Karpas-422 (cell line): ENCODE results near the gene SNX33. TPM values are rescaled to one million over a fixed set of nuclear protein-coding genes. Genes with fewer than 3 reads are reported as not detected.
"Not testable (repeated sequence)": the region's sequence is repeated elsewhere in the genome, so short reads cannot be mapped to it uniquely, and the experiment has no call there.

ENCODE experiments used
- DNase-seq: peaks from one replicate; pipeline ENCODE4 v3.0.0-alpha.2; 2015
- H2AFZ ChIP-seq: fragments of 200-600 bp; sonication (generic); 2 replicates; pipeline ENCODE4 v1.6.1; 2014; ENCODE audit warnings: antibody characterized with exemption, low read length, mixed read lengths
- H3K27ac ChIP-seq: fragments of 200-600 bp; sonication (generic); 2 replicates; pipeline ENCODE4 v1.5.1; 2014; ENCODE audit warnings: mild to moderate bottlenecking, low read length, moderate library complexity
- H3K27me3 ChIP-seq: fragments of 200-600 bp; sonication (generic); 2 replicates; pipeline ENCODE4 v1.6.1; 2014; ENCODE audit warnings: low read length, mixed read lengths
- H3K36me3 ChIP-seq: fragments of 200-600 bp; sonication (generic); 2 replicates; pipeline ENCODE4 v1.6.1; 2014; ENCODE audit warnings: low read length, mixed read lengths; ENCODE audit not compliant: insufficient read depth
- H3K4me1 ChIP-seq: fragments of 200-600 bp; sonication (generic); 2 replicates; pipeline ENCODE4 v1.6.1; 2014; ENCODE audit warnings: mild to moderate bottlenecking, low read length, mixed read lengths
- H3K4me2 ChIP-seq: fragments of 200-600 bp; sonication (generic); 2 replicates; pipeline ENCODE4 v1.6.1; 2014; ENCODE audit warnings: low read length, low read depth, mild to moderate bottlenecking; ENCODE audit not compliant: poor library complexity, severe bottlenecking
- H3K4me3 ChIP-seq: fragments of 200-600 bp; sonication (generic); 2 replicates; pipeline ENCODE4 v1.5.1; 2014; ENCODE audit warnings: mild to moderate bottlenecking, antibody characterized with exemption, low read length, mixed read lengths
- H3K79me2 ChIP-seq: fragments of 200-600 bp; sonication (generic); 2 replicates; pipeline ENCODE4 v1.6.1; 2014; ENCODE audit warnings: mild to moderate bottlenecking, low read length, mixed read lengths
- H3K9ac ChIP-seq: fragments of 200-600 bp; sonication (generic); 2 replicates; pipeline ENCODE4 v1.6.0; 2014; ENCODE audit warnings: low read length
- H3K9me2 ChIP-seq: fragments of 200-600 bp; sonication (generic), shearing (Covaris generic); replicated peaks from 2 replicates; pipeline ENCODE4 v1.6.0; 2014; ENCODE audit warnings: mild to moderate bottlenecking, low read length, moderate library complexity; ENCODE audit not compliant: insufficient read depth
- H3K9me3 ChIP-seq: fragments of 300-700, 200-600 bp; sonication (generic); 2 replicates; pipeline ENCODE4 v1.6.1; 2014; ENCODE audit warnings: low read length, mixed read lengths
- H4K20me1 ChIP-seq: fragments of 200-600 bp; sonication (generic); 2 replicates; pipeline ENCODE4 v1.6.1; 2014; ENCODE audit warnings: mild to moderate bottlenecking, antibody characterized with exemption, low read length, low read depth; ENCODE audit not compliant: insufficient read depth
- total RNA-seq: library from RNA; depleted of rRNA; stranded (reverse); fragments of >200 nt; shearing (Covaris generic); gene quantifications from 2 replicates; pipeline ENCODE4 v1.2.3, GENCODE V29; 2014; ENCODE audit warnings: low replicate concordance

The SNX33 gene
- total RNA-seq, 1 experiment from 2014 or later, result not detected

GRCh38 chr15:75689429-75689828 is 41.7 kb downstream of the SNX33 start:
- H4K20me1 ChIP-seq, H3K9me3 ChIP-seq, H3K36me3 ChIP-seq, H3K27me3 ChIP-seq, H3K27ac ChIP-seq, H3K4me1 ChIP-seq, H2AFZ ChIP-seq, H3K9ac ChIP-seq, H3K79me2 ChIP-seq, DNase-seq, H3K4me3 ChIP-seq, H3K9me2 ChIP-seq, H3K4me2 ChIP-seq: not testable (repeated sequence)

GRCh38 chr15:75692311-75692710 is 44.6 kb downstream of the SNX33 start:
- not testable (repeated sequence) for H3K79me2 ChIP-seq, H3K36me3 ChIP-seq, H3K9ac ChIP-seq, H3K9me2 ChIP-seq, H3K4me2 ChIP-seq, H3K9me3 ChIP-seq, H2AFZ ChIP-seq, DNase-seq, H3K4me3 ChIP-seq, H3K27me3 ChIP-seq, H3K27ac ChIP-seq, H4K20me1 ChIP-seq, H3K4me1 ChIP-seq

- H3K79me2 ChIP-seq, H2AFZ ChIP-seq, H3K27ac ChIP-seq, H3K4me2 ChIP-seq, H3K27me3 ChIP-seq, H4K20me1 ChIP-seq, H3K9me2 ChIP-seq, H3K9me3 ChIP-seq, DNase-seq, H3K4me3 ChIP-seq, H3K9ac ChIP-seq, H3K36me3 ChIP-seq, H3K4me1 ChIP-seq: not testable (repeated sequence)
These were observed 45.3 kb downstream of the SNX33 start for GRCh38 chr15:75693028-75693427.

GRCh38 chr15:75693501-75694240 is 46.0 kb downstream of the SNX33 start:
- H3K4me3 ChIP-seq, result no peak overlapping the region
- no peak overlapping the region for H3K27ac ChIP-seq
- H3K79me2 ChIP-seq, result no peaks in the 10 kb centered on the region
- H4K20me1 ChIP-seq, result no peaks in the 10 kb centered on the region
- no peaks in the 10 kb centered on the region; the same call in 1 of the 2 replicates for H3K4me1 ChIP-seq
- no peak overlapping the region for H2AFZ ChIP-seq
- H3K9me2 ChIP-seq, result no peaks in the 10 kb centered on the region
- no peaks in the 10 kb centered on the region for H3K27me3 ChIP-seq
- H3K4me2 ChIP-seq, result no peak overlapping the region
- DNase-seq, result no peak
- H3K36me3 ChIP-seq, result no peaks in the 10 kb centered on the region
- H3K9me3 ChIP-seq, result no peaks in the 10 kb centered on the region
- no peak overlapping the region for H3K9ac ChIP-seq

GRCh38 chr15:75694241-75695182 is 46.8 kb downstream of the SNX33 start:
- Histone ChIP-seq H3K4me2 (no peak overlapping the region), H2AFZ (no peak overlapping the region), H4K20me1 (no peaks in the 10 kb centered on the region), H3K4me1 (no peaks in the 10 kb centered on the region; the same call in none of the 2 replicates), H3K9ac (no peak overlapping the region), H3K9me3 (no peaks in the 10 kb centered on the region), H3K9me2 (no peaks in the 10 kb centered on the region), H3K79me2 (no peaks in the 10 kb centered on the region), H3K27ac (no peak overlapping the region), H3K4me3 (no peak overlapping the region), H3K36me3 (no peaks in the 10 kb centered on the region), H3K27me3 (no peaks in the 10 kb centered on the region)
- DNase-seq, result peak; percentile 63

GRCh38 chr15:75695220-75695619 is 47.5 kb downstream of the SNX33 start:
- Histone ChIP-seq H3K4me1 (peaks cover 4% of the 10 kb centered on the region), H3K27me3 (no peaks in the 10 kb centered on the region), H3K27ac (no peak overlapping the region), H3K4me3 (no peak overlapping the region), H2AFZ (no peak overlapping the region), H3K36me3 (no peaks in the 10 kb centered on the region), H3K9ac (no peak overlapping the region), H3K9me3 (no peaks in the 10 kb centered on the region), H3K79me2 (no peaks in the 10 kb centered on the region), H3K4me2 (no peak overlapping the region), H3K9me2 (no peaks in the 10 kb centered on the region), H4K20me1 (no peaks in the 10 kb centered on the region)
- DNase-seq, result no peak

- peak; percentile 45 for DNase-seq
- Histone ChIP-seq H3K4me1 (peaks cover 8% of the 10 kb centered on the region), H3K9me3 (no peaks in the 10 kb centered on the region), H3K27me3 (no peaks in the 10 kb centered on the region), H3K27ac (no peak overlapping the region), H3K9ac (no peak overlapping the region), H3K36me3 (no peaks in the 10 kb centered on the region), H2AFZ (no peak overlapping the region), H3K79me2 (no peaks in the 10 kb centered on the region), H3K9me2 (no peaks in the 10 kb centered on the region), H3K4me2 (no peak overlapping the region), H4K20me1 (no peaks in the 10 kb centered on the region), H3K4me3 (no peak overlapping the region)
These were observed 48.1 kb downstream of the SNX33 start for GRCh38 chr15:75695634-75696310.

GRCh38 chr15:75696311-75696720 is 48.6 kb downstream of the SNX33 start:
- Histone ChIP-seq H3K4me3 (no peak overlapping the region), H3K9ac (no peak overlapping the region), H3K4me1 (peaks cover 8% of the 10 kb centered on the region), H3K27ac (no peak overlapping the region), H2AFZ (no peak overlapping the region), H3K79me2 (no peaks in the 10 kb centered on the region), H3K4me2 (no peak overlapping the region), H3K36me3 (no peaks in the 10 kb centered on the region), H4K20me1 (no peaks in the 10 kb centered on the region), H3K9me2 (no peaks in the 10 kb centered on the region), H3K9me3 (no peaks in the 10 kb centered on the region), H3K27me3 (no peaks in the 10 kb centered on the region)
- DNase-seq, result no peak
